DMS114 treated with DMSO at 0.1 percent for 48 hours (cell line): ENCODE results near the gene RBM10.

Source experiments
- DNase-seq: peaks from one replicate; lab custom pipeline; 2025; ENCODE audit not compliant: unreplicated experiment; lab: John Stamatoyannopoulos, UW

RBM10 gene

DNA sequence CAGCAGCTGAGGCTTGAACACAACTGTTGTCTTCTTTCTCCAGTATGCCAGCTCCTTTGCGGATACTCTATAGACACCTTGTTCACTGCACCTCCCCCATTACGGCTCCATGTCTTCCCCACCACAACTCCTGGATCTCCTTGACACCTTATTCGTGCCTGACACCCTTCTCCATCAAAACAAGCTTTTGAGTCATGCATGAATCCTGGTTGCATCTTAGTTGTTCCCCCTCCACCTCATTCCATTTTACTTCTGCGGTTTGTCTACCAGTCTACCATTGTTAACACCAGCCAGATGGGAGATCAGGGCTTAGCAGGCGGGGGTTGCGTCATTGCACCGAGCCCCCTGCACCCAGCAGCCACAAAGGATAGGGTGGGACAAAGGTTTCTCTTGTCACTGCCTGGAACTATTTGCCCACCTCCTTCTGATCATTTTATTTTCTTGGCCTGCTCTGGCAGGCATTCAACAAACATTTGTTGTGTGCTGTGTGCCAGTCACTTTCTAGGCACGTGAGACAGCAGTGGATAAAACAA is 71.4 kb downstream of the RBM10 start:
- DNase-seq = no peak

DNA sequence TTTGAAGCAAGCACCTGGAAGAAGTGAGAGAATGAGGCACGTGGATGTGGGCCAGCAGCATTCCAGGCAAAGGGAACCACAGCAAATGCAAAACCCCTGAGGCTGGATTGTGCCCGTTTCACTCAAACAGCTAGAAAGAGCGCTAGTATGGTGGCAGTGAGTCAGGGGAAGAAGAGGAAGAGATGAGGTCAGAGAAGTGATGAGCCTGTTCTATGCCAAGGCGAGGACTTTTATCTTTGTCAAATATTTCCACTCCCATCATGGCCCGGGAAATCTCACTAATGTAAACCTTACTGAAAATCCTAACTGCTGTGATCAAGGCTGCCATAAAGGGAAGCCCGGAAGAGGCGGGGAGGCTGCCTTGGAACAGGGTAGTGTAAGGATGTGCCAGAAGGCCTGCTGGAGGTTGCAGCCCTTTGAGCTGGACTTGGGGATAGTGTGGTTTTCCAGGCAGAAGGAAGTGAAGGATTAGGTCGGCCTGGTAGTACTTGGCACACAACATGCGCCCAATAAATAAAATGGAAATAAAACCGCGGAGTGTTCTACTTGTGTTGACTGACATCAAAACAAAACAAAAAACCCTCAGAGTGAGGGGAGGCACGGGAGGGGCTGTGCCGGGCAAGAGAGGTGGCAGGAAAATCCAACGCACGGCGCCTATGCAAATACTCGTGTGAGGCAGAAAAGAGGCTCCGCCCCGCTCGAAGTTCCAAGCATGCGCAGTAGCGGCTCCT is 72.3 kb downstream of the RBM10 start:
- no peak for DNase-seq

DNA sequence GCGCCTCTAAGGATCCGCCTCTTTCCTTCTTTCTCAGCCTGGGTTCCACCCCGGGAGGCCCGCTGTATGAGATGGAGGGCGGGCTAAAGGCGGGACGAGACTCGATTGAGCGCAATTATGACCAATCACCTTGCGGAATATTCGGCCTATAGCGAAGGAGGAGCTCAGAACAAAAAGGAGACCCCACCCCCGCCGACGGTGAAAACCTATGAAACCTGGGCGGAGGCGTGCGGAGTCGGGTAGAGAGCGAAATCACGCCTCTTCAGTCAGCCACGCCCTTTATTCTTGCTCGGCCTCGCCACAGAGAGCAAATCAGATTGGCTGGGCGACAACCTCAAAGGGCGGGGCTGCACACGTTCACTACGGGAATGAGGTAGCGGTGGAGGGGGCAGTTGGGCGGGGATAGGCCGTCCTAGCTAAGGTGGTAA is 72.8 kb downstream of the RBM10 start:
- peak; percentile 98 for DNase-seq

DNA sequence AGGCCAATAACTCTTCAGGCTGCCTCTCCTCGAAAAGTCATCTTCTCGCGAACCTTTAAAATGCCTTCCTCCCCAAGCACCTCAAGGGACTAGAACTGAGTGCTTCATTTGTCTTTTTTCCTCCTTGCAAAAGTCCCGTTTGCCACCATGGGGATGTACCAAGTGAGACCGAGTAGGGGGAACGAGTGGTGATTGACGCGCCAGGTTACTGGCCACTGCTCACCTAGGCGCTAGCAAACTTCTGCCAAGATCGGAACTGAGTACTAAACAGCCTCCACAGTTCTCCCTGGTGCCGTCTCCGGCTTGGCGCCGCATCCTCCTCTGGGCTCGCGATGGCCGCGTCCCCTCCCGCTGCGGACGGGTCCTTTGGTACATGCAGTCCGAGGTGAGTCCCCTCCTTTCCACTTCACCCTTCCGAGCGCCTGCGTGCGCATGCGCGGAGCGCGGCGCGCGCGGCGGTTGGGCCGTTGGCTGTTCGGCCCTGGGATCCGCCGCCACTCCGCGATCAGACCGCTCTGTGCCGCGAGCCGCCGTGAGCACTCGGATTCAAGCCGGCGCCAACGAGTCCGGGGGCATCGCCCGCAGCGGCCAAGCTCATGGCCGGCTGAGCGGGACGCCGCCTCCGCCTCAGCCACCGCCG is 73.4 kb downstream of the RBM10 start, which contains the start of gene CDK16:
Gene CDK16 (plus strand): TSS at position 402 of the 640 bp plus-strand sequence. CDS start 4,877 bp downstream, outside the sequence.
- peak; percentile 71 for DNase-seq

DNA sequence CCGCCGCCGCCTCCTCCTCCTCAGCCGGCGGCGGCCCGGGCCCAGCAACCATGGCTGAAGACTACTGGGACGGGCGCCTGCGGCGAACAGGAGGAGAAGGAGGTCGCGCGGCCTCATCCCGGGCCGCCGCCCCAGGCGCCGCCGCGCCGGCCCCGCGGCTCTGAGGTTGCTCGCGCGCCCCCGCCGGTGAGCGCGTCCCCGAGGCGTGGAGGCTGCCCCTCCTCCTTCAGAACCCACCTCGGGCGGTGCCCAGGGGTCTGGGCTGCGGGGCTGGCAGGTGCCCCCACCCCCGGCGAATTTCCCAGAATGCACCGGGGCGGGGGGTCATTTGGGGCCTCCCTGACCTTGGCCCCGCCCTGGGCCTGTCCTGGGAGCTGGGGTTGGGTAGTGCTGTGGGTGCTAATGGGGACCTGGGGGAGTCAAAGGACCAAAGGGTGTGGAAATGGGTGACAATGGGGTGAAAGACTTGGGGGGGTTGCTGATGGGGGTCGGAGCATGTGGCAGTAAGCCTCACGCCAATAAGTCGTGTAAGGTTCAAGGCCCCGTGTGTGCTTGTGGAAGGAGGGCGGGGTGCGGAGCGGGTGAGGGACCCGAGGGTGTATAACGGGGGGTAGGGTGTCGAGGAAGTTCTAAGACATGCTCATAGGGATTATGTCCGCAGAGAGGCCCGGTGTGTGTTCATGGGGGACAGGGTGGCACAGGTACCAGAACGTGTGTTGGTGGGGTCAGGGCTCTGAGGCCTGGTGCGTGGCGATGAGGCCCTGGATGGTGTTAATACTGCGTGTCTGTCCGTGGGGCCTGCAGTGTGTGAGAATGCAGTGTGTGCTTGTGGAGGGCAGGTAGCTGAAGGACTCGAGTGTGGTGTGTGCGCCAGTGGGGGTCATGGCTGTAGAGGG is 74.1 kb downstream of the RBM10 start:
- DNase-seq = no peak

DNA sequence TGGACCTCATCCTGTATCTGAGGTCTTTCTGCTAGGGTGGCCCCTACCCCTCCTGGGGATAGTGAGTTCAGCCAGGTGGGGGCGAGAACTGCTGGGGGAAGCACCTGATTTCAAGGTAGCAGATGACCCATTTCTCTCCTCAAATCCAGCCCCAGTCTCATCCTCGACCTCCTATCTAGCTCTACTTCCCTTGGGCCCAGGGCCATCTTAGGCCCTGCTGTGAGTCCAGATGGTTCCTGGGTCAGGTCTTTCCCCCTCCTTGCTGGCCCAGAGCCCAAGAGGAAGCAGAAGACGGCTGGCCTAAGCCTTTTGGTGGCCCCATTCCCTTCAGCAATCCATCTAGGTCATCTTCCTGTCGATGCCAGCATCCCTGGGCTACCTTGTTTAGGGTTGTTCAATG is 76.7 kb downstream of the RBM10 start:
- no peak for DNase-seq

DNA sequence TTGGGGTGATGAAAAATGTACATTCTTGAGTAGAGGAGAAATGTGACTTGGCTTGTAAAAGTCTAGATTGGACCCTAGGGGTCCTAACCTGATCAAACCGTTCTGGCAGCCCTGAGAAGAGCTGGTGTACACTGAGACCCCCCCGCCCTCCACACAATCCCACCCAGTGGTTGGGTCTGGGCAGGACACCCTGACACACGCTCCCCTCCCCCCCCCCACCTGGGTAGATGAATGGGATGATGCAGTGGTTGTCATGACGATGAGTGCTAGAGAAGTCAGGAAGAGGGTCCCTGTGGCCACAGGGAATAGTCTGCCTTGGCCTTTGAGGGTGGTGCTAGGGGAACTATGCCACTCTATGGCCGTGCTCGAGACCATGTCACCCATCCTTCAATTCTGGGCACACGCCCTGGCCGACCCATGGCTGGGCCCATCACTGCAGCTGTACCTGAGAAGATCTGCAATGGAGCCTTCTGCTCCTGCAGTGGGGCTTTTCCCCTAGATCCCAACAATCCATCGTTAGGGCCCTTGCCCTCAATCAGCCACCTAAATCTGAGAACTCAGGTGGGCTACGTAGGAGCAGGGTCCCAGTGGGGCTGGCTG is 77.8 kb downstream of the RBM10 start:
- no peak for DNase-seq

DNA sequence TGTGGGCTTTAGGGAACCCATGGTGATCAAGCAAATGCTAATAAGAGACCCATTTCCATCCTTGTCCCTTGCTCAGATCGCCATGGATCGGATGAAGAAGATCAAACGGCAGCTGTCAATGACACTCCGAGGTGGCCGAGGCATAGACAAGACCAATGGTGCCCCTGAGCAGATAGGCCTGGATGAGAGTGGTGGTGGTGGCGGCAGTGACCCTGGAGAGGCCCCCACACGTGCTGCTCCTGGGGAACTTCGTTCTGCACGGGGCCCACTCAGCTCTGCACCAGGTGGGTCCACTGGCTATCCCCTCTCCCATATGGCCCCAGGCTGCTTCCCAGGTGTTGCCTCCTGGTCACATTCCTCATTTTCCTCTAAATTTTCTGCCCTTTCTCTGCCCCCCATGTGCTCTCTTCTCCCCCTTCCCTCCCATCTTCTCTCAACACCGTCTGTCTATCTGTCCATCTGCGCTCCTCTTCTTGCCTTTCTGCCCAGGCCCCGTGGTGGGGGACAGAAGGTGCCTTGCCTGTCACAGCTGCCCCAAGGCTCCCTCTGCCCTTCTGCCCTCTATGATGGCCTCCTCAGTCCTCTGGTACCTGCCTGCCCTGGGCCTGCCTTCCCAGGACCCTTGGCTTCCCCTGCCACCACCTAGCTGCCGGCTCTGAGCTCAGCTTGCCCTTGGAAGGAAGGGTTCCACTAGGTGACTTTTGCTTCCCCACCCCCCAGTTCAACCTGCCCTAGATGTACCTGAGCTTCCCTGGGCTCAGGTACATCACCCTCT is 78.6 kb downstream of the RBM10 start:
- DNase-seq = no peak

DNA sequence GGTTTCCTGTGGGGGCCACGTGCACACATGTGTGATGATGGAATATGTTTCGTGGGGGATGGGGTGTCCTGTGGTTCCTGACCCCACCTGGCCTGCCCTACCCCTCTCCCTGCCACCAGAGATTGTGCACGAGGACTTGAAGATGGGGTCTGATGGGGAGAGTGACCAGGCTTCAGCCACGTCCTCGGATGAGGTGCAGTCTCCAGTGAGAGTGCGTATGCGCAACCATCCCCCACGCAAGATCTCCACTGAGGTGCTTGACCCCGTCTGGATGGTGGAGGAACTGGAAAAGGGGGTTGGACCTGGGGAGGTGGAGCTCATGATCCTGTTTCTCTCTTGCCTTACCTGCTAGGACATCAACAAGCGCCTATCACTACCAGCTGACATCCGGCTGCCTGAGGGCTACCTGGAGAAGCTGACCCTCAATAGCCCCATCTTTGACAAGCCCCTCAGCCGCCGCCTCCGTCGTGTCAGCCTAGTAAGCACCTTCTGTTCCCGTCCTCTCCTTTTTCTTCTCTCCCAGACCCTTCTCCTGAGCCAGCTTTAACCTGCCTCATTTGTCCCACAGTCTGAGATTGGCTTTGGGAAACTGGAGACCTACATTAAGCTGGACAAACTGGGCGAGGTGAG is 79.4 kb downstream of the RBM10 start:
- DNase-seq = no peak

DNA sequence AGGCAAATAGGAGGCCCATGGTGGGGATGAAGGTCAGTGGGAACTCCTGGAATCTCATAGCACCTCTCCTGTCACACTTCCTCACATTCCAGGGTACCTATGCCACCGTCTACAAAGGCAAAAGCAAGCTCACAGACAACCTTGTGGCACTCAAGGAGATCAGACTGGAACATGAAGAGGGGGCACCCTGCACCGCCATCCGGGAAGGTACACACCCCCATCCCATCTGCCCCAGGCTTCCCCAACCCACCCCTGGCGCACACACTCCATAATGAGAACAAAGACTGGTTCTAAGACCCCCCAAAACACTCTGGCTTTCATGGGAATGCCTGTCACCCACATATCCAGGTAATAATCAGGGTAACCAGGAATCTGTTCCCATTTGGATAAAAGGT is 79.9 kb downstream of the RBM10 start:
- DNase-seq = no peak

DNA sequence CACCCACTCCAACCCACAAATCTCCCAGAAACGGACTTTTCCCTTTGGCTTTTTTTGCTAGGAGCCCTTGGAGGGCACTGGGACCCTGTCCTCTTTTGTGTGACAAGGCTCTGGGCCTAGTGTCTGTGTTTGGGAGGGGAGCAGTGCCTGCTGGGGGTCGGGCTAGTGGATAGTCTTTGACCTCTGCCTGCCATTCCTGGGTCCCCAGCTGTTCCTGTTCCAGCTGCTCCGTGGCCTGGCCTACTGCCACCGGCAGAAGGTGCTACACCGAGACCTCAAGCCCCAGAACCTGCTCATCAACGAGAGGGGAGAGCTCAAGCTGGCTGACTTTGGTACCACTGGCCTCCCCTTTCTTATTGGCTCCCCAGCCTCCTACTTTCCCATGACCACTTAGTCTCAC is 81.0 kb downstream of the RBM10 start:
- no peak for DNase-seq

DNA sequence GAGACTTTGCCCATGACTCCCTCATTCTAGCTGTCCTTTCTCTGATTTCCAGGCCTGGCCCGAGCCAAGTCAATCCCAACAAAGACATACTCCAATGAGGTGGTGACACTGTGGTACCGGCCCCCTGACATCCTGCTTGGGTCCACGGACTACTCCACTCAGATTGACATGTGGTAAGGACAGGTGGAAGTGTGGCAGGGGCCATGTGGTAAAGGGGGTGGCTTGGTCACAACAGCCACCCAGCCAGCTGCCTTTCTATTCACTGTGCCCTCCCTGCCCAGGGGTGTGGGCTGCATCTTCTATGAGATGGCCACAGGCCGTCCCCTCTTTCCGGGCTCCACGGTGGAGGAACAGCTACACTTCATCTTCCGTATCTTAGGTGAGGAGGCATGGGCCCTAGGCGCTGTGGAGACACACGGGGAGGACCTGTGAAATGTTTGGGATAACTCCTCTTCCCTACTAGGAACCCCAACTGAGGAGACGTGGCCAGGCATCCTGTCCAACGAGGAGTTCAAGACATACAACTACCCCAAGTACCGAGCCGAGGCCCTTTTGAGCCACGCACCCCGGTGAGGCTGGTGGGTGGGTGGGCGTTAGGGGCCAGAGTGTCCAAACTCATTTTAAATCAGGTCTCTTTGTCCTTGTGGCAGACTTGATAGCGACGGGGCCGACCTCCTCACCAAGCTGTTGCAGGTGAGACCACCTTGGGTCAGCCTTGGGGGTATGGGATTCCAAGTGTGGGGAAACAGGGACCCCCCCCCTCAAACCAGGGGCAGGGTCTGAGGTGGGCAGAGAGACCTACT is 81.7 kb downstream of the RBM10 start:
- DNase-seq = no peak

DNA sequence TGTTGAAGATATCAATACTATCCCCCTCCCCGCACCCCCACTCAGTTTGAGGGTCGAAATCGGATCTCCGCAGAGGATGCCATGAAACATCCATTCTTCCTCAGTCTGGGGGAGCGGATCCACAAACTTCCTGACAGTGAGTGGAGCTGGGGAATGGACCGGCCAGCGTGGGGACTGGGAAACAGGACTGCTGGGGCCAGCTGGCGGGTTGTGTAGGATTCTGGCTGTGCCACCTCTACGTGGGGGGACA is 82.2 kb downstream of the RBM10 start:
- DNase-seq = no peak

DNA sequence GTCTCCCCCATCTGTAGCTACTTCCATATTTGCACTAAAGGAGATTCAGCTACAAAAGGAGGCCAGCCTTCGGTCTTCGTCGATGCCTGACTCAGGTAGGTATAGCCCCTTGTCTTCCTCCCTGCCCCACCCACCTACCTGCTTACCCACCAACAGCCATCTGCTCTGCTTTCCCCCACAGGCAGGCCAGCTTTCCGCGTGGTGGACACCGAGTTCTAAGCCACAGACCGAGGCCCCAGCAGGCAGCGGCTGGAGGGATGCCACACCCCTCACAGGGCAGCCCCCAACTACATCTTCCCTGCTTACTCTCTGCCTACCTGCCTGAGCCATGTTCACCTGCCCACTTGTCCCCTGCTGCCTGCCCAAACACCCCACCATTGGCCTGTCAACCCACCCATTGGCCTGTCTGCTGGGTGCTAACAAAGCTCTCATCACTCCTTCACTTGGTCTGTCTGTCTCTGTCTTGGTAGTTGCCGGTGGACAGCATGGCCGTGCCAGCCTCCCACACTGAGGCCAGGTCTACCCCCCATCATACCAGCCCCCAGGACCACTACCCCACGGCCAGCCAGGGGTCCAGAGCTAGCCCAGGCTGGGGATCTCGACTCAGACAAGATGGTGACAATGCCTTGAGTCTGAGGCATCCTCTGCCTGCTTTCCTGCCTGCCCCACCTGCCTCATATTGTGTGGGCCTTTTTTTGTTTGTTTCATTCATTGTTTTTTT is 83.7 kb downstream of the RBM10 start:
- DNase-seq = no peak

DNA sequence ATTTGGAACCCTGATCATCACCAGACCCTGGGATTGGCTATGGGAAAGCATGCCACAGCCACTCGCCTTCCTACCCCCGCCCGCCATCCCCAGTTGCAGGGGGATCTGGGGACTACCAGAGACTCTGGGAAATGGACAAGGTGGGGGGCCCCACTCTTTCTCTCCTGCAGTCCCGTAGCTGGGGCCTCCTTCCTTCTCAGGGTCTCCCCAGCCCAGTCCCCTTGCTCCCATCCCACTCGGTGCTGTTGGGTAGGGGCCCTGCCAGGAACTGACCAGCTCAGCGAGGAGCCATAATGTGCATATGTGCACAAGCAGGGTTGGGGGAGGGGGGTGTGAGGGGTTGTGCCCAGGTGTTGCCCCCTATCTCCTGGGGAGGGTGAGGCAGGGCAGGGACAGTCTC is 84.4 kb downstream of the RBM10 start:
- no peak for DNase-seq

DNA sequence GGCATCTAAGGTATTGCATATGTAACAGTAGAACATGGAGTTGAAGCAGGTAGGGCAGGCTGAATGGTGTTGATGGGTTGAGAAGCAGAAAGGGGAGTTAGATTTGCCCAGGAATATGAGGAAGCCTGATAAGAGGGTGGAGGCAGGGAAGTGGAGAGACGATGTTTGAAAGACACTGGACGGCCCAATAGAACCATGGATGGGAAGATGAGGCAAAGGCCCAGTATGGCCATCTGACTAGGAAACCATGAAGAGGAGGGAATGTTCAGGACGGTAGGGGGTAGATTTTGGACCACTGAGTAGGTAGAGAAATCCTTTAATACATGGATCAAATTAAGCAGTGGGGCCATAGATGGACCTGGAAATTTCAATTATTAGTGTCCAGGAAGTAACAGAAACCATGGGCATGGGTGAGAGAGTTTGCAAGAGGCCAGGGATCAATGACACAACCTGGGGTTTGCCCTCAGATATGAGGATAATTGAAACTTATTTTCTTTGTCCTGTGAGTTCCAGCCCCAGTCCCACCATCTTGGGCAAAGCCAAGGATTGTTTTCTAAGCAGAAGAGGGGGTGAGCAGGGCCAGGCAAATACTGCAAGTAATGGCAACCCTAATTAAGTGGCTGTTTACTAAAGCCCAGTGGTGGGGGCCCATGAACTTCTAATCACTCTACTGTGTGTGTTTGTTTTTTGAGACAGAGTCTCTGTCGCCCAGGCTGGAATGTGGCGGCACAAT is 85.3 kb downstream of the RBM10 start:
- no peak for DNase-seq

DNA sequence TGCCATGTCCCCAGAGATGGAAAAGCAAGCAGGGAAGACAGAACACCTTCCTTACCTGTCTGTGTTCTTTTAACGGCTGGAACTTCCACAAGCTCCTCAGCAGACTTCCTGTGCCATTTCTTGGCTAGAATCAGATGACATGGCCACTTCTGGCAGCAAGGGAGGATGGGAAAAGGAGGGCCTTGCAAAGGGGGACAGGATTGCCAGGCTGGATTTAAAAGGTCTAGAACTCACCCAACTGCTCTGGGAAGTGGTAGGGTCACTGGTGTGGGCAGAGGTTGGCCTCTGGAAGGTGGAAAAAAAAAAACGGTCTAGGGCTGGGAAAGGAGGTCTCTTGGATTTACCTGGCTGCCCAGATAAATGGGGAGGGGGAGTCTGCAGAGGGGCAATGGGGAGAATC is 86.1 kb downstream of the RBM10 start:
- no peak for DNase-seq

DNA sequence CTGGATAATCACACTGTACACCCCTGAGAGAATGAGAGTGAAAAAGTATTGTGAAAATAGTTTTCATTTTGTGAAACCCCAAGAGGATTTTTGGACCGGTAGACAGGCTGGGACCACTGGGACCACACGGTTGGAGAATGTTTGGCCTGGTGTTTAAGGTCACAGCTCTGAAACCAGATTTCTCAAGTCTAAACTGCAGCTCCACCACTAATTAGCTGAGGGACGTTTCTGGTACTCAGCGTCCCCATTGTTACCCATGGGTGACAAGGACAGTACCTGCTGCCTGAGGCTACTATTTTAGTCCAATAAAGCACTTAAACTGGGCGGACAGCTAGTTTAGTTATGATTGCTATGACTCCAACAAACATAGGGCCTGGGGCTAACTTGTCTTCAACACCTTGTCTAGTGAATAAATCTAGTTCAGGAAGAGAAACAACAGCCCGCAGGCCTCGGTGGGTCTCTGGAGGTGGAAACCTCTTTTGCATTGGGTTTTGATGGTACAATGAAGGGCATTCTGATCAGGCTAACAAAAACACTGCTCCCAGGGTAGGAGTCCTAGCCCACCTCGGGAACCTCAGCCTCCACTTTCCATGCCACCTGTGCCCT is 87.3 kb downstream of the RBM10 start:
- DNase-seq = no peak
